ENCODE measurements around the gene CNTNAP3.
"Not testable (repeated sequence)": the region's sequence is repeated elsewhere in the genome, so short reads cannot be mapped to it uniquely, and the experiment has no call there.

The CNTNAP3 gene

DNA sequence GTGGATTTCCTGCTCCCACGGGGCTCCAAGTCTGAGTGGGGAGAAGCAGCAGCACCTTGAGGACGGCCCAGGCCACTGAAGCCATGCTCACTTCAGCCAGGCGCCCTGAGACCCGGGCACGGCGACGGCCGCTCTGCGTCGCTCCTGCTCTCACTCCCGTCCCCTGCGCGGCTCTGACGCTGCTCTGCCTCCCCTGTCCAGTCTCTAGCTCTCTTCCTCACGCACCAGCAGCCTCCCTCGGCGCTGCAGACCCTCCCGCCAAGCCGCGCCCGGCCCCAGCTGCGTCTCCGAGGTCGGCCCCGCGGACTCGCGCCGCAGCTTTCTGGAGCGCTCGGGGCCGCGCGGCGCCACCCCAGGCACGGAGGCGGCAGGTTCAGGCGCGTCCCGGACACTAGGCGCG, at the start of gene CNTNAP3:
TSS of gene CNTNAP3 (minus strand) at position 188 of the 400 bp plus-strand sequence. CDS start at position 85, 103 bp downstream.
- DNase-seq (ENCODE audit: low read depth in 1 of 2, low spot score in 1 of 2); in situ Hi-C loops (cut with HindIII; ENCODE audit: low pct_unique_long_range_greater_than_20kb, low sequenced_read_pairs): not testable (repeated sequence)

DNA sequence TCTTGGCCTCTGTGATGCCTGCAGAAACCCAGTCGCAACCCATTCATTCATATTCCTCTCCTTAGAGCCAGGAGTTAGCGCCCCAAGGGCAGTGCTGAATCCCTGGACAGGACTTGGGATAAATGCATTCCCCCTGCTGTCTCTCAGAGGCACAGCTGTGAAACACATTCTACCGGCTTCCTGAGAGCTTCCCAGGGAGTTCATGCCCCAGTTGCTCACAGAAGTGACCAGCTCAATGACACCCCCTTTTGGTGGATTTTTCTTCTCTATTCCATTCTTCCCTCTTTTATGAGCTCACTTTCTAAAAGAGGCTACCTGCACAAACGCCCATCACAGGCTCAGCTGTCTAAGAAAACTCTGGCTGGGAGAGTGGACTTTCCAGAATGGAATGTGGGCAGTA, 8.0 kb downstream of the CNTNAP3 start:
- DNase-seq (ENCODE audit: low read depth in 1 of 2, low spot score in 1 of 2); in situ Hi-C loops (cut with HindIII; ENCODE audit: low pct_unique_long_range_greater_than_20kb, low sequenced_read_pairs): not testable (repeated sequence)

GRCh38 chr9:39242513-39242912, 45.5 kb downstream of the CNTNAP3 start:
- DNase-seq (ENCODE audit: low read depth in 1 of 2, low spot score in 1 of 2); in situ Hi-C loops (cut with HindIII; ENCODE audit: low pct_unique_long_range_greater_than_20kb, low sequenced_read_pairs): not testable (repeated sequence)

DNA sequence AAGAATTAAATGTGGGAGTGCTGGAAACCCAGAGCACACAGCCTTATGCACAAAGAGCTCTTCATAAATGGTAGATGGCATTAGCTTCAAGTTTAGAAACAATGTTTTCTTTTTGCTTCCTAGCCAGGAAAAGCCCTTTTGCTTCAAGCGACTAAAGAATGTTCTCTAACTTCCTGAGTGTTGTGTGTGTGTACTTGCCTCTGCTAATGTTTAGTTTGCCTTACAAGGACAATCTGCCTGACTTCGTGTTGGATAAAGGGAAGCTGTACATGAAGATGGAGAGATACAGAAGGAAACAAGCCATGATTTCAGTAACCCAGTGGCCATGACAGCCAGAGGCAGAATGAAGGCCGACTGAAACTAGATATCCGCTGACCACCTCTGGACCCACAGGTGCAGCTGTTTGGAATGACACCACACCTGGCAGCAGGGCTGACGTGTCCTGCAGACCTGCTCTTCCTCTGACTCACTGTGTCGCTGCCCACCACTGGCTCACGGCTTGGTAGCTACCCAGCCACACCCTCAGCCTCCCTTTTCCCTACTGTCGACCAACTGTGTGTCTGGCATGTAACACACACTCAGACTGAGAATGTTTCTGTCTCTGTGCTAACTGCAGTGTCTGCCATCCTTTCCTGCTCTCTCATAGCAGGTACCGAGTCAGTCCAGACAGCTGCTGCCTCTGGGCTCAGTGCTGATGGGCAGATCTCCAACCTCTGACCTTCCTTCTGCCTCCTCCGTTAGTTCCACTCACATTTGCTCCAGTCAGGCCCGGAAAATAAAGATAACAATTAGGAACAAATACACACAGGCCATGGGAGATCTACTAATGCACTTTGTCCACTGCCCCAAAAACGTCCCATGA, 55.6 kb downstream of the CNTNAP3 start:
- in situ Hi-C loops (cut with HindIII; ENCODE audit: low pct_unique_long_range_greater_than_20kb, low sequenced_read_pairs); DNase-seq (ENCODE audit: low read depth in 1 of 2, low spot score in 1 of 2): not testable (repeated sequence)

- in situ Hi-C loops (cut with HindIII; ENCODE audit: low pct_unique_long_range_greater_than_20kb, low sequenced_read_pairs); DNase-seq (ENCODE audit: low read depth in 1 of 2, low spot score in 1 of 2): not testable (repeated sequence)
Measured at GRCh38 chr9:39215976-39216375, 72.0 kb downstream of the CNTNAP3 start.

- in situ Hi-C loops (cut with HindIII; ENCODE audit: low pct_unique_long_range_greater_than_20kb, low sequenced_read_pairs); DNase-seq (ENCODE audit: low read depth in 1 of 2, low spot score in 1 of 2): not testable (repeated sequence)
Measured at GRCh38 chr9:39209773-39210172, 78.2 kb downstream of the CNTNAP3 start.

GRCh38 chr9:39206643-39207042, 81.3 kb downstream of the CNTNAP3 start:
- in situ Hi-C loops (cut with HindIII; ENCODE audit: low pct_unique_long_range_greater_than_20kb, low sequenced_read_pairs); DNase-seq (ENCODE audit: low read depth in 1 of 2, low spot score in 1 of 2): not testable (repeated sequence)

DNA sequence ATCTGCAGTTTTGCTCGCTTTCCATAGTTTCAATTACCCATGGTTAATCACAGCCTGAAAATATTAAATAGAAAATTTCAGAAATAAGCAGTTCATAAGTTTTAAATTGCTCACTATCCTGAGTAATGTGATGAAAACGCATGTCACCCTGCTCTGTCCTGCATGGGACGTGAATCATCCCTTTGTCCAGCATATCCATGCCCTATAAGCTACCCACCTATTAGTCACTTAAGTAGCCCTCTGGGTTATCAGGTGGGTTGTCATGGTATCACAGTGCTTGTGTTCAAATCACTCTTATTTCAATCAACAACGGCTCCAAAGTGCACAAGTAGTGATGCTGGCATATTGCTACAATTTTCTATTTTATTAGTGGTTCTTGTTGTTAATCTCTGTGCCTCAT, 82.1 kb downstream of the CNTNAP3 start:
- in situ Hi-C loops (cut with HindIII; ENCODE audit: low pct_unique_long_range_greater_than_20kb, low sequenced_read_pairs), result not testable (repeated sequence)

GRCh38 chr9:39200412-39200811, 87.6 kb downstream of the CNTNAP3 start:
- not testable (repeated sequence) for DNase-seq (ENCODE audit: low read depth in 1 of 2, low spot score in 1 of 2)

More for the DNA sequence above, 82.1 kb downstream of the CNTNAP3 start:
- not testable (repeated sequence) for DNase-seq (ENCODE audit: low read depth in 1 of 2, low spot score in 1 of 2)

GRCh38 chr9:39198000-39198709, 89.8 kb downstream of the CNTNAP3 start:
- in situ Hi-C loops (cut with HindIII; ENCODE audit: low pct_unique_long_range_greater_than_20kb, low sequenced_read_pairs); DNase-seq (ENCODE audit: low read depth in 1 of 2, low spot score in 1 of 2): not testable (repeated sequence)

More at GRCh38 chr9:39200412-39200811, 87.6 kb downstream of the CNTNAP3 start:
- in situ Hi-C loops (cut with HindIII; ENCODE audit: low pct_unique_long_range_greater_than_20kb, low sequenced_read_pairs), result not testable (repeated sequence)

GRCh38 chr9:39171370-39171769, 116.6 kb downstream of the CNTNAP3 start:
- in situ Hi-C loops (cut with HindIII; ENCODE audit: low pct_unique_long_range_greater_than_20kb, low sequenced_read_pairs); DNase-seq (ENCODE audit: low read depth in 1 of 2, low spot score in 1 of 2): not testable (repeated sequence)

- in situ Hi-C loops (cut with HindIII; ENCODE audit: low pct_unique_long_range_greater_than_20kb, low sequenced_read_pairs); DNase-seq (ENCODE audit: low read depth in 1 of 2, low spot score in 1 of 2): not testable (repeated sequence)
Measured at GRCh38 chr9:39157714-39158113, 130.3 kb downstream of the CNTNAP3 start.

DNA sequence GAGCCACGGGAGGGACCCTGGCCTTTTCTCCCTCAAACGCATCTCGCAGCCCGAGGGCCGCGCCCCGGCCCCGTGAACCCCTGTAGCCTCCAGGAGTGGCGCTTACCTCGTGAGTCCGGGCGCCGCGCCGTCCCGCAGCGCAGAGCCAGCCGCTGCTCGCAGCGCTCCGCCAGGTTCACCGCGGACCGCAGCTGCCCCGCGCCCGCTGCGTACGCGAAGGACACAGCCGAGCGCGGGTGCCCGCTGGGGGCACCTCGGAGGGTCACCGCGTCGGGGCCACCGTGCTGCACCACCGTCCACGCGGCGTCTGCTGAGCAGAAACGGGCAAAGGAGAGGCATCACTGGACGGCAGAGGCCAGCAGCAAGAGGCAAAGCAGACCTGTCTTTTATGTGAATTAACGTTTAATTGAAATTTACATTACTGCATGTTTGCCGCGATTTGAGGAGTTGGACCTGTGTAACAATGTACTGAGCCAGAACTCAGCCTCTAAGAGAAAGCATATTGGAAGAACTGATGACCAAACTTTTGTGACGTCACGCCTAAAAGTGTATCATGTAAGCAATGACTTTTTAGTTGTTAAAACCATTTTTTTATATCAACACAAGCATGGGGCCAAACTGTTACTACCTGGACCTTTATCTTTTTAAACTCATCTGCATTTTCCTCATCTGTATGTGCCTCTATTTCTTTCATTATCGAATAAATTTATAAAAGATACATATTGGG, 155.0 kb downstream of the CNTNAP3 start:
- DNase-seq (ENCODE audit: low read depth in 1 of 2, low spot score in 1 of 2); in situ Hi-C loops (cut with HindIII; ENCODE audit: low pct_unique_long_range_greater_than_20kb, low sequenced_read_pairs): not testable (repeated sequence)

GRCh38 chr9:39121401-39121800, 166.6 kb downstream of the CNTNAP3 start:
- DNase-seq (ENCODE audit: low read depth in 1 of 2, low spot score in 1 of 2); in situ Hi-C loops (cut with HindIII; ENCODE audit: low pct_unique_long_range_greater_than_20kb, low sequenced_read_pairs): not testable (repeated sequence)

- in situ Hi-C loops (cut with HindIII; ENCODE audit: low pct_unique_long_range_greater_than_20kb, low sequenced_read_pairs); DNase-seq (ENCODE audit: low read depth in 1 of 2, low spot score in 1 of 2): not testable (repeated sequence)
Measured at GRCh38 chr9:39111746-39112145, 176.2 kb downstream of the CNTNAP3 start.

All from T47D (cell line).